OCI-LY3 (cell line): ENCODE results near the gene KPNA4.

Experiments
- EZH2phosphoT487 ChIP-seq: fragments of 200-600 bp; shearing (Covaris generic); IDR thresholded peaks from 2 replicates; pipeline ENCODE4 v1.6.1; 2018; ENCODE audit warnings: antibody characterized with exemption, mixed run types, low read depth
- TF ChIP-seq, protein P1 (sequence below): fragments of 200-600, 300-600 bp; sonication (generic); IDR thresholded peaks from 2 replicates; pipeline ENCODE4 v1.5.1; 2014; ENCODE audit warnings: antibody characterized with exemption, low read length, low read depth

DNA sequence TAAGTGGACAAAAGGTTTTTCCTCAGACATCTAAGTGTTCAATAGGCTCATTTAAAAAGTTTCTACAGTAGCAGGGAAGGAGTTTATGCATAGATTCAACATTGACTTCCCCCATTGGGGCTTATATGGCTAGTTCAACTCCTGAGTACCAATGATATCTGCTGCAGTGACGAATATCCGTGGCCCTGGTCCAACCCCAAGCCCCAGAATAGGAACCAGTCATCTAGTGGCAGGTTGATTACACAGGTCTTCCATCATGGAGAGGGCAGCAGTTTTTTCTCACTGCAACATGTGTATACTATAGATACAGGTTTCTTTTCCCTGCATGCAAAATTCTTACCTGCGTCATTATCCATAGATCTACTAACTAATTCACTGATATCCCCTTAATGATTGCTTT, 45.8 kb upstream of the KPNA4 start:
- TF ChIP-seq, protein P1, sequence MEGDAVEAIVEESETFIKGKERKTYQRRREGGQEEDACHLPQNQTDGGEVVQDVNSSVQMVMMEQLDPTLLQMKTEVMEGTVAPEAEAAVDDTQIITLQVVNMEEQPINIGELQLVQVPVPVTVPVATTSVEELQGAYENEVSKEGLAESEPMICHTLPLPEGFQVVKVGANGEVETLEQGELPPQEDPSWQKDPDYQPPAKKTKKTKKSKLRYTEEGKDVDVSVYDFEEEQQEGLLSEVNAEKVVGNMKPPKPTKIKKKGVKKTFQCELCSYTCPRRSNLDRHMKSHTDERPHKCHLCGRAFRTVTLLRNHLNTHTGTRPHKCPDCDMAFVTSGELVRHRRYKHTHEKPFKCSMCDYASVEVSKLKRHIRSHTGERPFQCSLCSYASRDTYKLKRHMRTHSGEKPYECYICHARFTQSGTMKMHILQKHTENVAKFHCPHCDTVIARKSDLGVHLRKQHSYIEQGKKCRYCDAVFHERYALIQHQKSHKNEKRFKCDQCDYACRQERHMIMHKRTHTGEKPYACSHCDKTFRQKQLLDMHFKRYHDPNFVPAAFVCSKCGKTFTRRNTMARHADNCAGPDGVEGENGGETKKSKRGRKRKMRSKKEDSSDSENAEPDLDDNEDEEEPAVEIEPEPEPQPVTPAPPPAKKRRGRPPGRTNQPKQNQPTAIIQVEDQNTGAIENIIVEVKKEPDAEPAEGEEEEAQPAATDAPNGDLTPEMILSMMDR = no peak
- TF ChIP-seq EZH2phosphoT487 = no peak
